Upper lobe of left lung (tissue), 6 donors: ENCODE measurements around the gene ARFGAP1. TPM values are rescaled to one million over a fixed set of nuclear protein-coding genes. Genes with fewer than 3 reads are reported as not detected.
A peak's percentile ranks its signal among the peaks of the same experiment; 100 is the strongest.

Experiments used
- ATAC-seq, 2 donors: fragments of 200-7000 bp; cut with Tn5 transposase; one replicate each; pipeline ENCODE4 v1.9.1; 2022; ENCODE audit warnings: mild to moderate bottlenecking in 2 of 2, moderate library complexity in 2 of 2; ENCODE audit not compliant: low FRiP score in 2 of 2
- DNase-seq, 2 donors: peaks; one replicate each; pipeline ENCODE4 v3.0.0-alpha.2; 2019 to 2020
- H3K27ac ChIP-seq, 4 donors: fragments of 200-600 bp; sonication (generic); one replicate each; pipeline ENCODE4 v1.5.1; 2016 to 2019
- H3K27me3 ChIP-seq, 4 donors: fragments of 200-600 bp; sonication (generic); one replicate each; pipeline ENCODE4 v1.5.1; 2017 to 2019
- H3K36me3 ChIP-seq, 4 donors: fragments of 200-600 bp; sonication (generic); one replicate each; pipeline ENCODE4 v1.5.1; 2016 to 2019
- H3K4me1 ChIP-seq, 4 donors: fragments of 200-600 bp; sonication (generic); one replicate each; pipeline ENCODE4 v1.5.1; 2018 to 2019
- H3K4me3 ChIP-seq, 4 donors: fragments of 200-600 bp; sonication (generic); one replicate each; pipeline ENCODE4 v1.5.1; 2017 to 2019; ENCODE audit warnings: mild to moderate bottlenecking in 2 of 4, moderate library complexity in 1 of 4
- H3K9me3 ChIP-seq, 4 donors: fragments of 200-600 bp; sonication (generic); one replicate each; pipeline ENCODE4 v1.5.1; 2018 to 2019
- CTCF ChIP-seq, 6 experiments: fragments of 450-650 bp in 4 of 6; fragments of 200-600 bp in 2 of 6; sonication (generic) in 2 of 6; IDR thresholded peaks; one replicate each; pipeline ENCODE4 v1.5.1; 2016 to 2019; ENCODE audit warnings: antibody characterized with exemption in 6 of 6
- EP300 ChIP-seq, 4 donors: sonication (generic); formaldehyde crosslinking; IDR thresholded peaks; one replicate each; pipeline ENCODE4 v1.5.1; 2017; ENCODE audit warnings: antibody characterized with exemption in 4 of 4, control low read depth in 2 of 4
- POLR2A ChIP-seq, 4 donors: fragments of 450-650 bp; IDR thresholded peaks; one replicate each; pipeline ENCODE4 v1.5.1; 2016 to 2017; ENCODE audit warnings: antibody characterized with exemption in 4 of 4, mild to moderate bottlenecking in 2 of 4
- POLR2AphosphoS5 ChIP-seq, 2 donors: sonication (generic); formaldehyde crosslinking; IDR thresholded peaks; one replicate each; pipeline ENCODE4 v1.5.1; 2017; ENCODE audit warnings: antibody characterized with exemption in 2 of 2
- WGBS, 2 donors: methylation state at CpG; one replicate each; pipeline ENCODE4 v1.1.5; 2017 to 2018; 5-methylcytosine and 5-hydroxymethylcytosine counted together
- total RNA-seq, 6 donors: library from RNA; depleted of rRNA in 4 of 6; stranded (reverse); fragments of >200 nt in 4 of 6; gene quantifications; one replicate each; pipeline versions ENCODE4 v1.1.0 to v1.2.1, GENCODE V29; 2016 to 2021
- donor health status: DM: no; HTN: no; CAD: no; lungs with moderate emphysema.
- donor health status: DM: no; HTN: yes; CAD: no; lungs with severe emphysema.

The ARFGAP1 gene
- total RNA-seq, 6 donors from 2014 or later = 39.8 to 169 (median 84.7) TPM

GRCh38 chr20:63328026-63328700, 55.5 kb downstream of the ARFGAP1 start:
- 80 to 90% methylated on average over 15 to 16 of the region's 20 CpGs for WGBS, 2 donors
- no peaks in the 10 kb centered on the region for H3K27me3 ChIP-seq
- H3K9me3 ChIP-seq = peaks cover 0 to 19% (median 4%) of the 10 kb centered on the region in 4 donors
- ATAC-seq (no peak), DNase-seq (peak in 1 of 2 donors; percentile 66)
- H3K4me1 ChIP-seq = peaks cover 0 to 5% (median 2%) of the 10 kb centered on the region in 4 donors
- no peaks in the 10 kb centered on the region for H3K36me3 ChIP-seq
- no peak overlapping the region for H3K4me3 ChIP-seq
- H3K27ac ChIP-seq = no peak overlapping the region
- TF ChIP-seq POLR2A (IDR thresholded peaks at IDR 0.05) = no peak
- TF ChIP-seq CTCF (IDR thresholded peaks at IDR 0.05) = no peak
- TF ChIP-seq POLR2AphosphoS5 (IDR thresholded peaks at IDR 0.05) = no peak
- no peak for TF ChIP-seq EP300 (IDR thresholded peaks at IDR 0.05)

GRCh38 chr20:63328718-63329275, 56.2 kb downstream of the ARFGAP1 start:
- Histone ChIP-seq H3K4me1 (peaks cover 0 to 5% (median 2%) of the 10 kb centered on the region in 4 donors), H3K27me3 (no peaks in the 10 kb centered on the region), H3K4me3 (no peak overlapping the region), H3K9me3 (peaks cover 0 to 19% (median 4%) of the 10 kb centered on the region in 4 donors), H3K36me3 (no peaks in the 10 kb centered on the region), H3K27ac (no peak overlapping the region)
- DNase-seq (peak in 1 of 2 donors; percentile 49), ATAC-seq (no peak)
- WGBS, 2 donors = 50 to 74% methylated on average over 9 to 18 of the region's 21 CpGs
- no peak for TF ChIP-seq POLR2AphosphoS5 (IDR thresholded peaks at IDR 0.05)
- no peak for TF ChIP-seq CTCF (IDR thresholded peaks at IDR 0.05)
- no peak for TF ChIP-seq POLR2A (IDR thresholded peaks at IDR 0.05)
- no peak for TF ChIP-seq EP300 (IDR thresholded peaks at IDR 0.05)

- H3K4me1 ChIP-seq = peaks cover 0 to 5% (median 2%) of the 10 kb centered on the region in 4 donors
- no peak overlapping the region for H3K4me3 ChIP-seq
- TF ChIP-seq CTCF (IDR thresholded peaks at IDR 0.05) (no peak), EP300 (IDR thresholded peaks at IDR 0.05) (no peak), POLR2A (IDR thresholded peaks at IDR 0.05) (no peak), POLR2AphosphoS5 (IDR thresholded peaks at IDR 0.05) (no peak)
- H3K27me3 ChIP-seq = no peaks in the 10 kb centered on the region
- ATAC-seq = no peak
- H3K27ac ChIP-seq = no peak overlapping the region
- WGBS, 2 donors = 84 to 85% methylated on average over 15 to 18 of the region's 18 CpGs
- H3K9me3 ChIP-seq = peaks cover 0 to 19% (median 4%) of the 10 kb centered on the region in 4 donors
- H3K36me3 ChIP-seq = no peaks in the 10 kb centered on the region
- DNase-seq = peak in 1 of 2 donors; percentile 69
These were observed 56.9 kb downstream of the ARFGAP1 start for GRCh38 chr20:63329331-63330083.

- 76 to 79% methylated on average over 16 to 20 of the region's 20 CpGs for WGBS, 2 donors
- peaks cover 0 to 5% (median 2%) of the 10 kb centered on the region in 4 donors for H3K4me1 ChIP-seq
- no peaks in the 10 kb centered on the region for H3K36me3 ChIP-seq
- peak in 1 of 2 donors; percentile 56 for DNase-seq
- H3K27me3 ChIP-seq = no peaks in the 10 kb centered on the region
- ATAC-seq = no peak
- H3K4me3 ChIP-seq = no peak overlapping the region
- TF ChIP-seq CTCF (IDR thresholded peaks at IDR 0.05) = no peak
- no peak for TF ChIP-seq POLR2A (IDR thresholded peaks at IDR 0.05)
- TF ChIP-seq EP300 (IDR thresholded peaks at IDR 0.05) = no peak
- TF ChIP-seq POLR2AphosphoS5 (IDR thresholded peaks at IDR 0.05) = no peak
- H3K27ac ChIP-seq = no peak overlapping the region
- peaks cover 0 to 19% (median 4%) of the 10 kb centered on the region in 4 donors for H3K9me3 ChIP-seq
These were observed 57.6 kb downstream of the ARFGAP1 start for GRCh38 chr20:63330084-63330760.
